Measurements from ENCODE around the gene TTPAL.

TTPAL gene

GRCh38 chr20:44543358-44543757 lies 67.7 kb downstream of the TTPAL start:
- Histone ChIP-seq H2AFZ (no peak overlapping the region), H3K9me3 (ENCODE audit: control insufficient read depth, low read length) (no peaks in the 10 kb centered on the region), H3K4me1 (peaks cover 19% of the 10 kb centered on the region), H3K9ac (no peak overlapping the region), H3K4me3 (ENCODE audit: low read depth, low read length) (no peak overlapping the region), H3K4me2 (ENCODE audit: low read length) (no peak overlapping the region), H3K36me3 (ENCODE audit: control insufficient read depth, insufficient read depth, low read length) (no peaks in the 10 kb centered on the region), H3K79me2 (peaks cover 17% of the 10 kb centered on the region), H3K27me3 (ENCODE audit: control insufficient read depth, insufficient read depth, low read length) (no peaks in the 10 kb centered on the region), H3K27ac (peak overlapping the region; percentile 11)
- TF ChIP-seq CTCF (IDR thresholded peaks at IDR 0.05), result no peak

All from parathyroid adenoma (tissue), 2 donors.